Activated CD8-positive, alpha-beta memory T cell treated with anti-CD3 and anti-CD28 coated beads, Interleukin-2, amount 10 ng/mL, durations not matched to agents 7 days and 5 days (primary cell): ENCODE data around the gene RNF114. TPM values are rescaled to one million over a fixed set of nuclear protein-coding genes. Genes with fewer than 3 reads are reported as not detected.

ENCODE experiments used
- ATAC-seq: fragments of 150-1000 bp; cut with Tn5 transposase; one replicate; pipeline ENCODE4 v1.10.0; 2021; ENCODE audit warnings: moderate library complexity
- CTCF ChIA-PET: fragments of 350-600 bp; sonication (Branson Sonifier 250); formaldehyde crosslinking; loops from one replicate; lab custom pipeline; 2021; ENCODE audit warnings: antibody characterized with exemption; lab: Charles Lee
- DNase-seq: peaks from one replicate; pipeline ENCODE4 v3.0.0-alpha.2; 2020
- H3K27ac Mint-ChIP-seq: one replicate; pipeline ENCODE4 v1.8.0; 2021; ENCODE audit warnings: mild to moderate bottlenecking, mixed read lengths
- H3K27me3 Mint-ChIP-seq: one replicate; pipeline ENCODE4 v1.8.0; 2021; ENCODE audit warnings: mixed read lengths
- H3K36me3 Mint-ChIP-seq: one replicate; pipeline ENCODE4 v1.8.0; 2021; ENCODE audit warnings: mild to moderate bottlenecking, mixed read lengths
- H3K4me1 Mint-ChIP-seq: one replicate; pipeline ENCODE4 v1.8.0; 2021; ENCODE audit warnings: mixed read lengths
- H3K4me3 Mint-ChIP-seq: one replicate; pipeline ENCODE4 v1.8.0; 2021; ENCODE audit warnings: mild to moderate bottlenecking, moderate library complexity, mixed read lengths
- H3K9me3 Mint-ChIP-seq: one replicate; pipeline ENCODE4 v1.8.0; 2022; ENCODE audit warnings: low read depth, mixed read lengths
- total RNA-seq, 2 experiments: library from RNA; stranded (reverse); gene quantifications; one replicate each; pipeline ENCODE4 v1.2.3, GENCODE V29; 2021

The RNF114 gene
- total RNA-seq, 2 experiments from 2014 or later = 65.2 to 74.4 TPM

GRCh38 chr20:49982346-49983122 is 46.3 kb downstream of the RNF114 start, which contains the start of gene SNAI1:
SNAI1 (plus strand) TSS chr20:49982980; CDS start chr20:49983060, 80 bp downstream.
- Mint-ChIP-seq H3K27ac (no peak within 1 kb of the TSS), H3K36me3 (no peaks in the 10 kb centered on the region), H3K4me1 (peaks cover 18% of the 10 kb centered on the region), H3K9me3 (no peaks in the 10 kb centered on the region), H3K27me3 (peaks cover 26% of the 10 kb centered on the region), H3K4me3 (peak within 1 kb of the TSS; percentile 41)
- CTCF ChIA-PET = interaction anchor here (0.6 to 16.2 kb wide), 12 partner anchors 17 to 200 kb away, joined by 3 to 481 read pairs (median 4); no protein-coding TSS in a partner anchor
- DNase-seq (peak; percentile 85), ATAC-seq (peak; percentile 91)

GRCh38 chr20:49983123-49983847 is 47.1 kb downstream of the RNF114 start:
- ATAC-seq (no peak), DNase-seq (no peak)
- Mint-ChIP-seq H3K27ac (no peak overlapping the region), H3K27me3 (peaks cover 26% of the 10 kb centered on the region), H3K4me3 (peak overlapping the region; percentile 41), H3K4me1 (peaks cover 18% of the 10 kb centered on the region), H3K36me3 (no peaks in the 10 kb centered on the region), H3K9me3 (no peaks in the 10 kb centered on the region)
- CTCF ChIA-PET = interaction anchor here (0.6 to 16.2 kb wide), 3 partner anchors 16 to 200 kb away, joined by 4 to 481 read pairs (median 7); no protein-coding TSS in a partner anchor

GRCh38 chr20:49983848-49984408 is 47.7 kb downstream of the RNF114 start:
- ATAC-seq = no peak
- DNase-seq = no peak
- Mint-ChIP-seq H3K4me3 (no peak overlapping the region), H3K4me1 (peaks cover 15% of the 10 kb centered on the region), H3K9me3 (no peaks in the 10 kb centered on the region), H3K27ac (no peak overlapping the region), H3K27me3 (peaks cover 26% of the 10 kb centered on the region), H3K36me3 (no peaks in the 10 kb centered on the region)
- CTCF ChIA-PET = interaction anchor here (1.2 to 16.2 kb wide), 2 partner anchors 87 to 185 kb away, joined by 4 to 481 read pairs; no protein-coding TSS in a partner anchor

- H3K4me1 Mint-ChIP-seq = peaks cover 15% of the 10 kb centered on the region
- CTCF ChIA-PET = interaction anchor here (1.2 to 16.2 kb wide), 2 partner anchors 86 to 184 kb away, joined by 4 to 481 read pairs; no protein-coding TSS in a partner anchor
- no peaks in the 10 kb centered on the region for H3K9me3 Mint-ChIP-seq
- no peak overlapping the region for H3K4me3 Mint-ChIP-seq
- ATAC-seq (no peak), DNase-seq (no peak)
- no peaks in the 10 kb centered on the region for H3K36me3 Mint-ChIP-seq
- H3K27me3 Mint-ChIP-seq = peaks cover 23% of the 10 kb centered on the region
- H3K27ac Mint-ChIP-seq = no peak overlapping the region
These were observed 48.4 kb downstream of the RNF114 start for GRCh38 chr20:49984426-49985153.

- CTCF ChIA-PET = interaction anchor here (1.2 to 16.2 kb wide), 2 partner anchors 85 to 184 kb away, joined by 4 to 481 read pairs; no protein-coding TSS in a partner anchor
- no peak overlapping the region for H3K4me3 Mint-ChIP-seq
- peaks cover 15% of the 10 kb centered on the region for H3K4me1 Mint-ChIP-seq
- H3K9me3 Mint-ChIP-seq = no peaks in the 10 kb centered on the region
- peaks cover 17% of the 10 kb centered on the region for H3K27me3 Mint-ChIP-seq
- no peak for ATAC-seq
- H3K27ac Mint-ChIP-seq = no peak overlapping the region
- DNase-seq = no peak
- H3K36me3 Mint-ChIP-seq = no peaks in the 10 kb centered on the region
These were observed 49.0 kb downstream of the RNF114 start for GRCh38 chr20:49985157-49985556.

GRCh38 chr20:49985617-49986016 is 49.4 kb downstream of the RNF114 start:
- Mint-ChIP-seq H3K4me3 (no peak overlapping the region), H3K27ac (no peak overlapping the region), H3K9me3 (no peaks in the 10 kb centered on the region), H3K4me1 (peaks cover 15% of the 10 kb centered on the region), H3K27me3 (peaks cover 13% of the 10 kb centered on the region), H3K36me3 (no peaks in the 10 kb centered on the region)
- no peak for ATAC-seq
- CTCF ChIA-PET = interaction anchor here (1.4 to 16.2 kb wide), 3 partner anchors 37 to 86 kb away, joined by 3 to 481 read pairs (median 10); no protein-coding TSS in a partner anchor
- DNase-seq = no peak

- CTCF ChIA-PET = interaction anchor here (1.4 to 1.8 kb wide), 2 partner anchors 36 to 86 kb away, joined by 3 to 10 read pairs; no protein-coding TSS in a partner anchor
- no peak overlapping the region for H3K4me3 Mint-ChIP-seq
- peaks cover 15% of the 10 kb centered on the region for H3K4me1 Mint-ChIP-seq
- no peak overlapping the region for H3K27ac Mint-ChIP-seq
- peaks cover 9% of the 10 kb centered on the region for H3K27me3 Mint-ChIP-seq
- DNase-seq (no peak), ATAC-seq (no peak)
- H3K36me3 Mint-ChIP-seq = no peaks in the 10 kb centered on the region
- no peaks in the 10 kb centered on the region for H3K9me3 Mint-ChIP-seq
These were observed 49.9 kb downstream of the RNF114 start for GRCh38 chr20:49986049-49986448.

GRCh38 chr20:49987015-49987867 is 51.0 kb downstream of the RNF114 start:
- ATAC-seq = no peak
- peaks cover 1% of the 10 kb centered on the region for H3K27me3 Mint-ChIP-seq

GRCh38 chr20:49987868-49988690 is 51.9 kb downstream of the RNF114 start:
- no peak for ATAC-seq
- Mint-ChIP-seq H3K4me3 (no peak overlapping the region), H3K36me3 (no peaks in the 10 kb centered on the region), H3K27ac (no peak overlapping the region), H3K4me1 (peaks cover 7% of the 10 kb centered on the region), H3K9me3 (no peaks in the 10 kb centered on the region), H3K27me3 (no peaks in the 10 kb centered on the region)
- no peak for DNase-seq
- CTCF ChIA-PET = interaction anchor here (1.1 to 3.2 kb wide), 3 partner anchors 9 to 165 kb away, joined by 3 to 19 read pairs (median 14); partner anchors contain the start of gene PEDS1

More at GRCh38 chr20:49987015-49987867, 51.0 kb downstream of the RNF114 start:
- no peaks in the 10 kb centered on the region for H3K36me3 Mint-ChIP-seq
- no peak for DNase-seq
- H3K9me3 Mint-ChIP-seq = no peaks in the 10 kb centered on the region
- H3K4me3 Mint-ChIP-seq = no peak overlapping the region
- peaks cover 12% of the 10 kb centered on the region for H3K4me1 Mint-ChIP-seq
- H3K27ac Mint-ChIP-seq = no peak overlapping the region
- CTCF ChIA-PET = interaction anchor here (1.4 to 3.2 kb wide), 3 partner anchors 8 to 84 kb away, joined by 3 to 19 read pairs (median 10); no protein-coding TSS in a partner anchor

GRCh38 chr20:49989234-49990065 is 53.3 kb downstream of the RNF114 start:
- Mint-ChIP-seq H3K9me3 (no peaks in the 10 kb centered on the region), H3K36me3 (no peaks in the 10 kb centered on the region), H3K4me3 (no peak overlapping the region), H3K4me1 (no peaks in the 10 kb centered on the region), H3K27ac (no peak overlapping the region), H3K27me3 (peaks cover under 1% of the 10 kb centered on the region)
- CTCF ChIA-PET = interaction anchor here (0.8 to 3.2 kb wide), 4 partner anchors 11 to 164 kb away, joined by 3 to 19 read pairs (median 8); partner anchors contain the start of gene PEDS1
- DNase-seq (no peak), ATAC-seq (no peak)
